Left lung (tissue), 10 donors: ENCODE results near the gene GNS. TPM values are rescaled to one million over a fixed set of nuclear protein-coding genes. Genes with fewer than 3 reads are reported as not detected.
"Not testable (repeated sequence)": the region's sequence is repeated elsewhere in the genome, so short reads cannot be mapped to it uniquely, and the experiment has no call there.

ENCODE experiments used
- ATAC-seq: fragments of 200-7000 bp; cut with Tn5 transposase; one replicate; pipeline ENCODE4 v1.9.1; 2020; ENCODE audit warnings: moderate library complexity
- DNase-seq, 4 donors: peaks; one replicate each; pipeline ENCODE4 v3.0.0-alpha.2; 2013 to 2020
- H3K27ac ChIP-seq, 2 donors: fragments of 200-600 bp; sonication (generic) in 1 of 2; one replicate each; pipeline versions ENCODE4 v1.5.0 to v1.8.0; 2020 to 2021
- H3K27me3 ChIP-seq, 2 donors: fragments of 200-600 bp; sonication (generic) in 1 of 2; one replicate each; pipeline versions ENCODE4 v1.5.0 to v1.8.0; 2020 to 2021
- H3K36me3 ChIP-seq, 2 donors: fragments of 200-600 bp; sonication (generic) in 1 of 2; one replicate each; pipeline versions ENCODE4 v1.5.0 to v1.8.0; 2020 to 2021
- H3K4me1 ChIP-seq, 2 donors: fragments of 200-600 bp; one replicate each; pipeline ENCODE4 v1.8.0; 2021
- H3K4me3 ChIP-seq, 2 donors: fragments of 200-600 bp; sonication (generic) in 1 of 2; one replicate each; pipeline versions ENCODE4 v1.5.0 to v1.8.0; 2020 to 2021; ENCODE audit warnings: mild to moderate bottlenecking in 1 of 2
- H3K9me3 ChIP-seq, 2 donors: fragments of 200-600 bp; sonication (generic) in 1 of 2; one replicate each; pipeline versions ENCODE4 v1.5.0 to v1.8.0; 2020 to 2021
- CTCF ChIP-seq, 2 donors: fragments of 200-600 bp; sonication (generic) in 1 of 2; IDR thresholded peaks; one replicate each; pipeline versions ENCODE4 v1.5.0 to v1.8.0; 2021; ENCODE audit warnings: antibody characterized with exemption in 2 of 2
- intact Hi-C, 2 donors: fragments of 100-400 bp; cut with DNase I; formaldehyde crosslinking; loops; one replicate each; pipeline versions ENCODE4 v1.11.2 to v1.14.2; 2022
- polyA plus RNA-seq, 6 donors: library from polyadenylated mRNA; unstranded; fragments of 120-200 nt; gene quantifications; one replicate each; pipeline ENCODE4 v1.2.1, GENCODE V29; 2013; ENCODE audit not compliant: insufficient read length in 6 of 6
- total RNA-seq, 2 donors: library from RNA; stranded (reverse); fragmentation: NEBNext Ultra II Directional; extraction: Animal tissue kit (Norgen Biotek cat#: 25700); gene quantifications; one replicate each; pipeline ENCODE4 v1.2.1, GENCODE V29; 2021
- donor health status: DM: no; HTN: yes; CAD: no.
- donor health status: DM: no; HTN: no; CAD: no.

GNS gene
- total and polyA plus RNA-seq, 8 donors = 77.3 to 196 (median 96.0) TPM

GRCh38 chr12:64806173-64806572 is 47.0 kb upstream of the GNS start:
- H3K27me3 ChIP-seq = no peaks in the 10 kb centered on the region
- no peak for ATAC-seq
- TF ChIP-seq CTCF (IDR thresholded peaks at IDR 0.05) = no peak
- no peaks in the 10 kb centered on the region for H3K9me3 ChIP-seq
- intact Hi-C loops = no loop called here
- no peak overlapping the region for H3K27ac ChIP-seq
- H3K36me3 ChIP-seq = no peaks in the 10 kb centered on the region
- no peak overlapping the region for H3K4me3 ChIP-seq
- no peak for DNase-seq
- H3K4me1 ChIP-seq = peaks cover 0 to under 1% of the 10 kb centered on the region in 2 donors

- intact Hi-C loops, H3K9me3 ChIP-seq, H3K27ac ChIP-seq, H3K27me3 ChIP-seq, H3K4me3 ChIP-seq, H3K36me3 ChIP-seq: not testable (repeated sequence)
- peak in 2 of 4 donors; percentile 37 to 82 for DNase-seq
- peaks cover 0 to 10% of the 10 kb centered on the region in 2 donors for H3K4me1 ChIP-seq
- peak; percentile 82 to 91 for TF ChIP-seq CTCF (IDR thresholded peaks at IDR 0.05)
- peak; percentile 96 for ATAC-seq
Measured at GRCh38 chr12:64802180-64802775, 43.1 kb upstream of the GNS start.

GRCh38 chr12:64801381-64801780 is 42.2 kb upstream of the GNS start:
- DNase-seq = no peak
- Histone ChIP-seq H3K27me3 (no peaks in the 10 kb centered on the region), H3K36me3 (no peaks in the 10 kb centered on the region), H3K9me3 (no peaks in the 10 kb centered on the region), H3K27ac (no peak overlapping the region), H3K4me3 (no peak overlapping the region), H3K4me1 (peaks cover 0 to 10% of the 10 kb centered on the region in 2 donors)
- TF ChIP-seq CTCF (IDR thresholded peaks at IDR 0.05) = no peak
- intact Hi-C loops = no loop called here
- ATAC-seq = peak; percentile 54

- Histone ChIP-seq H3K9me3 (no peaks in the 10 kb centered on the region), H3K27me3 (no peaks in the 10 kb centered on the region), H3K4me1 (peaks cover 0 to 16% of the 10 kb centered on the region in 2 donors), H3K36me3 (no peaks in the 10 kb centered on the region), H3K27ac (no peak overlapping the region), H3K4me3 (no peak overlapping the region)
- intact Hi-C loops = no loop called here
- TF ChIP-seq CTCF (IDR thresholded peaks at IDR 0.05) = no peak
- DNase-seq (no peak), ATAC-seq (no peak)
Measured at GRCh38 chr12:64800640-64801039, 41.4 kb upstream of the GNS start.

- DNase-seq (no peak), ATAC-seq (no peak)
- intact Hi-C loops = no loop called here
- H3K9me3 ChIP-seq = no peaks in the 10 kb centered on the region
- H3K27ac ChIP-seq = no peak overlapping the region
- no peaks in the 10 kb centered on the region for H3K36me3 ChIP-seq
- no peak for TF ChIP-seq CTCF (IDR thresholded peaks at IDR 0.05)
- H3K4me1 ChIP-seq = peaks cover 0 to 17% of the 10 kb centered on the region in 2 donors
- H3K27me3 ChIP-seq = no peaks in the 10 kb centered on the region
- no peak overlapping the region for H3K4me3 ChIP-seq
Measured at GRCh38 chr12:64798165-64798564, 39.0 kb upstream of the GNS start.
